HG02938 (cell line): Measurements from ENCODE around the gene SLC8A1.

Experiments used
- ATAC-seq: cut with Tn5 transposase; IDR thresholded peaks from one replicate; pipeline ENCODE4 v1.9.1; 2021; ENCODE audit warnings: mild to moderate bottlenecking, moderate library complexity; ENCODE audit not compliant: unreplicated experiment

Gene SLC8A1

GRCh38 chr2:40208463-40208862 is 243.4 kb downstream of the SLC8A1 start:
- ATAC-seq: no peak

DNA sequence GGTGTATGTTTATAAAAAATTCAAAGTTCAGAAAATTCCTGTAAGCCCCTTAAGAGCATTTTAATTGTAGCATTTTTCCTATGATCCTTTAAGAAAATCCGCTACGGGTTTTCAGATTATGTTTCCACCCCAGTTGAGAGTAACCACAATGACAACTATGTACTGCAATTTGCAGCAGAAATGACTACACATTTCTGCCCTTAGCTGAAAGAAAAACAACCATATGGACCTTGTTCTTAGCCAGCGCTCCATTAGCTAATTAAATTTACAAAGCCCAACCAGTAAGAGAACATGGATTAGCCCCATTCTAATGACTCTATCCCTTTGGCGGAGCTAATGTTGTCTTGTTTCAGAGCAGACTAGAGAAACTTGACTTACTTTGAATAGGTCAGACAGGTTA is 247.6 kb downstream of the SLC8A1 start:
- no peak for ATAC-seq

DNA sequence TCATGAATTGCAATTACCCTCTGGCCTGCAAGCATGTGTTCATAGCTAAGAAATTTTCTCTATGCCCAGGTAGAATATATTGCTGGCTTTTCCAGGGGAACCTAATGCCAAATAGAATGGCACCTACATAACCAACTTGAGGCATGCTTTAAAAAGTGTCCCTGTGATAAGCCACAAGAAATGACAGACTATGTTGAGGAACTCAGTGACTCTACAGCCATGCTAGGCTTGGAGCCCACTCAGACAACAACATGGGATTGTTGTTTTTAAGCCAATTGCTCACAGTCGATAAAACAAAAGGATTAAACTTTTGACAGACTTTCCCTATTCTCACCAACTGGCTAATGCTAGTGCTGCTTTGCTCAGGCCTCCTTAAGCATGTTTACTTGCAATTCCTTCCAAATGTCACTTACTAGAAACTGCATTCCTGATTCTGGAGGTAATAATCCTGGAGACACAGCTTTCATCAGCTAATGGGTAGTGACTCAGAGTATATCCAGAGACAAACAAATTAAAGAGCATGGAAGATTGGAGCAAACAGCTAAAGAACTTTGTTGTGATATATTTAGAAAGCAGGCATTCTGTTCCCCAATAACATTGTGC is 249.0 kb downstream of the SLC8A1 start:
- no peak for ATAC-seq

- no peak for ATAC-seq
Observed at GRCh38 chr2:40201425-40201824, 250.5 kb downstream of the SLC8A1 start.

DNA sequence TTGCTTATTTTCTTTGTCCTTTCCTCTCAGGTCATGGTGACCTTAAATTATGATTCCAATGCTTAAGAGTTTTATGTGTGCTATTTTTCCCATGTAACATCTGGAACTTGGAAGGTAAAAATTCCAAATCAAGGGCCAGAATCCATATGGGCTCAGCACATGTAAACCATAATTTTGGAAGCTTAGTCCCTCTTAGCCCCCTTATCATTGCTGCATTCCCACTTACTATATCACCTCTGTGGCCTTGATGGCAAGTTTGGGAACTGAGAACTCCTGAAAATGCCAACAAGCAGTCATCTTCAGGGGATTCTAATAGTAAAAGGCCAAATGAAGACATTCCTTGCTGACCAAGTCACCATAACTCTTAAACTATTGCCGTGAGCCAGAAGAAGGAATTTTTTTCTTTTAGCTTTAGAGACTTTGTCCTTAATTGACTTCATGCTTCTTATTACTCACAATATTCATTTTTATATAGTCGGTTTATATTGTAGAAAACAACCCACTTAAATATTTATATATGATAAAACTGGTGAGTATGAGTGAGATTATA is 251.4 kb downstream of the SLC8A1 start:
- ATAC-seq: no peak

DNA sequence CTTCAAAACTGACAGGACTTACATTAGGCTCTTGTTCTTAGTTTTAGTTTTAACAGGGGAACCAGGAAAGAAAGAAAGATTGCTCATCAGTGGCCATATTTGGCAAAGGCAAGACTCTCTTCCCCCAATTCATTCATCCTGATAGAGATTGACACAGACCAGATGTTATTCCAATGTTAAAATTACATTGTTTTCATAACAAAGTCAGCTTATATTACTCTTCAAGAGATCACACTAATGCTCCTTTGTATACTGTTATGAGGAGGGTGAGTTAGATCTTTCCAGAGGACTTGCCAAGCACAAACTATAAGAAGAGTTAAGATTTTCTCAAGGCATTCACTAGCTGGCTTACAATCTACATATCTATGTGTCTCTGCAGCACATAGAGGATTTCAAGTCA is 252.1 kb downstream of the SLC8A1 start:
- ATAC-seq: no peak

DNA sequence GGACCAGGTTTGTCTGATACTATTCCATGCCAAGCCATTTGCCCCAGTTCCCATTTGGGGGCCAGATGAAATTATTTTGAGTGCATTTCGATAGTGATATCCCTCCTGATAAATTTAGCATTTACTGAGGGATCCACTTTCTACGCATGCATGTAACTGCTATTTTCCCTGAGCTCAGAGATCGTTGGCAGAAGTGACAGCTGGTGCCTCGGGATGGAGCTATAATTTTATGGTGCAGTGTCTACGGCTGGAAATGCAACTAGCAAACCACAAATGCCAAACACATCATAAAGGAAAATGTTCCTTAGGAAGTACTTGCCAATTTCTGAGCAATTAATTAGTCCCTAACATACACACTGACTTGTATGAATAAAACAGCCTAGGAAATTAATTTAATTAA is 254.8 kb downstream of the SLC8A1 start:
- no peak for ATAC-seq

DNA sequence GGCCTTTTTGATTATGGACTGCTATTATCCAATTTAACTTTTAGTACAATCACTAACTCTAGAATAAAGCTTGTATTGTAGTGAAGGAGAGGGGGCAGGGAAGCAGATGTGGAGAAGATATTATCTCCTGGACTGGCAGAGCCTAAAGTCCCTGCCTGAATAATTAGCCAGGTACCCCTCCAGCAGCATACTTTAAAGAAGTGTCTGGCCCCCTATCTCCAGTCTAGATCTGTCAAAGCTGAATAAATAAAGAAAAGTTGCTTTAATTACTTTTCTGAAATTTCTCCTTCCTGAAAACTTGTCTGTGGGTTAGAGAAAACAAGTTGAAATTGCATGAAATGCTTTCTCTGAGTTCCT is 258.2 kb downstream of the SLC8A1 start:
- ATAC-seq: no peak

DNA sequence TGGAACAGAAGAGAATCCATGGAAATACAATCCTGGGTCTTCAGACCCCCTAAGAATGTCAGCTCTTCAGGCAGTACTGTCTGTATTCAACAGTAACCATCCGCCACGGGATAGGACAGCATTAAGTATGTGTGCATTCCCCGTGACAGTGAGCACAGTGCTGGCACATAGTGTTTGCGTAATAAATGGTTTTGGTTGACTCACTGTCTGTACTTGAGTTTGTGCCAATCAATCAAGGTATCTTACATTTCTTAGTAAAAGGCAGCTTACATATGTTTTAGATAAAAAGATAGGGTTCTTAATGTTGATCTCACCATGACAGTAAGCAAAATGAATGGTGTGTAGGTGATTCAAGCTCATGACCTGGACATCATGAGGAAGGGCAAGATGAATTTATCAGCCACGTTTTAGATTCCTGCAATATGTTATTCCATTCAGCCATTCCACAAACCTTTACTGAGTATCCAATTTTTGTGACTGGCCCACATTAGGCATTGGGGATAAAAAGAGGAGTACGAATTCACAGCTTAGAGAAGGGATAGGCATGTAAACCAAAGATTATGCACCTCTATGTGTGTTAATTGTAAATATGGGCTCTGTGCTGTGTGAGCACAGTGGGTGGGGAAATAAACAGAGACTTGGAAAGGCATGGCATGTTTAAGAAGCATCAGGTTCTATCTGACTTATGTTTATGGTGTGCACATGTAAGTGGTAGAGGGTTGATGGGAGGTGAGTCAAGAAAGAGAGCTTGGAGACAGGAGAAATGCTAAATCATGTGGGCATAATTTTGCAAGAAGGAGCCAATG is 258.8 kb downstream of the SLC8A1 start:
- no peak for ATAC-seq

- ATAC-seq: no peak
Observed at GRCh38 chr2:40190457-40190856, 261.4 kb downstream of the SLC8A1 start.

- no peak for ATAC-seq
Observed at GRCh38 chr2:40189881-40190280, 262.0 kb downstream of the SLC8A1 start.

GRCh38 chr2:40187054-40187453 is 264.8 kb downstream of the SLC8A1 start:
- ATAC-seq: no peak

- no peak for ATAC-seq
Observed at GRCh38 chr2:40184551-40184950, 267.3 kb downstream of the SLC8A1 start.

GRCh38 chr2:40181855-40182254 is 270.0 kb downstream of the SLC8A1 start:
- ATAC-seq: no peak

- ATAC-seq: no peak
Observed at GRCh38 chr2:40179801-40180200, 272.1 kb downstream of the SLC8A1 start.

DNA sequence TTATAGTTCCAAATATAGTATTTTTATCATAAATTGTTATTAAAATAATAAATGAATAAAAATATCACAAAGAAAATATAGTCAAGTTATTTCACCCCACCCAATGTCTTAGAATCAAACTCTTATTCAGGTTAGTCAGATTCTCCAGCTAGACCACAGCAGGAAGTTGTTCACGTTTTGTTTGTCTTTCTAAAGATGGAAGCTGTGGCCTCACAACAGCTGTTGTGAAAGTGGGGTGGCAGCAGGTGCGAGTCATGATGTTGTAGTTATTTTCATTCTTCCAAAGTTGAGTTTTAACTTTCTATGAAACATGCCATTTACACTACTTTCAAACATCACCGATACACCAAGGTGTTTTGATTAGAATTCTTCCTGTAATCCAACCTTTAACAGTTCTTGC is 272.9 kb downstream of the SLC8A1 start:
- ATAC-seq: peak; percentile 78

DNA sequence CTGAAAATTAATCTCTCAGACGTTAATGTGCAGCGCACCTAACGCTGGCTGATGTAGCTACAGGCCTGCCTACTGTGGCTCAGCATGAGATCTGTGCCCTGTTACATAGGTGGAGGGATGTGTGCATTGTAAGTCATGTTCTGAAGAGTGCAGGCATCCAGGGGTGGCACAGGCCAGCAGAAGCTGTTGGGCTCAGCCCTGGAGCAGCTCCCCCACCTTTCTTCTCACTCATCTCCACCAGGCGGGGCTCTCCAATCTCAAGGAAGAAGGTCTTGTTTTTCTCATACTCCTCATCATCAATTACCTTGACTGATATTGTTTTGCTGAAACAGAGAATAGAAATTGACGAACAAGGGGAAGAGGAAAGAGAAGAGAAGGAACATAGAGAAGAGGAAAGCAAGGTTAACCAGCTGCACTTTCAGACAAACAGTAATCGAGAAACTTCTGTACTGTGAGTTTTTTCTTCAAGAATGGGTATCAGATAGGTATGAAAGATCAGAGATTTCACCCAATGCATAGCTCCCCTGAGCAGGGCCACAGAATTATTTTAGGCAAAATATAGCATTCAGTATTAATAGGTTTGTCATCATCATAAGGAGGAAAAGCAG is 273.6 kb downstream of the SLC8A1 start:
- no peak for ATAC-seq

DNA sequence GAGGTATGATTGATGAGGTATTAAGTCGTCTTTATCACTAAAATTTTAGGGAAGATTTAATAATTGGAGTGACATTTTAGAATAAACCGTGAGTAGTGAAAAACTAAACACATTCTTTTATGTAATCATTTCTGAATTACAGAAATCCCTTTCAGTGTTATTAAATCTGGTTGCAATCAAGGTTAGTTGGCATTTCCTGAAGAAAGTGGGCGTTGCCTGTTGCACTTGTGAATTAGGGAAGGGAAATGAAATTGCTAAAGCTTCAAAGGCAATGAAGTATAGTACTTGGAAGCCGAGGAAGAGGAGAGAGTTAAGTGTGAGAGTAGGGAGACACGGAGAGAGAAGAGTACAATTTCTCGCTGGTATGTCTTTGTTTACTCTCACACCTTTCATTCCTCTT is 274.5 kb downstream of the SLC8A1 start:
- no peak for ATAC-seq

GRCh38 chr2:40173276-40173675 is 278.6 kb downstream of the SLC8A1 start:
- no peak for ATAC-seq

GRCh38 chr2:40169856-40170255 is 282.0 kb downstream of the SLC8A1 start:
- no peak for ATAC-seq

GRCh38 chr2:40169430-40169829 is 282.5 kb downstream of the SLC8A1 start:
- ATAC-seq: no peak

DNA sequence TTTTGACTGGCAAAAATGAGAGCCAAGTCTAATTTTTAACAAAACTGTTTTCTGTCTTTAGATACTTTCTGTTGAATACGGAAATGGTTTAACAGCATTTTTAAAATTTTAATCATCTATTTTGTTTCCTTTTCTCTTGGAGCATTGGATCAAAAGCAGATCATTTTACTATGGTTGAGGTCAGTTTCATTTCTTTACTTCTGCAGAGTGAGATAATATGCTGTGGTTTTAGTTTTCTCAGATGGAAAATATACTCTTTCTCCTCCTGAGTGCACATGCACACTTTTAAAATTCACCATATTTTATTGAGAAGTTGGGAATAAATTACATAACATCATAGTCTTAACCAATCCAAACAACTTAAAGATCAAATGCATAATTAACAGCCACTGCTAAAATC is 283.3 kb downstream of the SLC8A1 start:
- ATAC-seq: no peak
